Testis (tissue), 3 donors: ENCODE data around the gene NR2E3. TPM values are rescaled to one million over a fixed set of nuclear protein-coding genes. Genes with fewer than 3 reads are reported as not detected.

Source experiments
- DNase-seq: peaks from one replicate; pipeline ENCODE4 v3.0.0-alpha.2; 2019
- H3K27ac ChIP-seq, 2 donors: fragments of 200-600 bp; sonication (generic); one replicate each; pipeline ENCODE4 v1.5.1; 2019
- H3K27me3 ChIP-seq: fragments of 200-600 bp; sonication (generic); one replicate; pipeline ENCODE4 v1.5.1; 2019
- H3K36me3 ChIP-seq: fragments of 200-600 bp; sonication (generic); one replicate; pipeline ENCODE4 v1.5.1; 2017; ENCODE audit warnings: low read depth; ENCODE audit errors: missing control alignments
- H3K4me1 ChIP-seq: fragments of 200-600 bp; sonication (generic); one replicate; pipeline ENCODE4 v1.5.1; 2019
- H3K4me3 ChIP-seq, 2 donors: fragments of 200-600 bp; sonication (generic); one replicate each; pipeline ENCODE4 v1.5.1; 2017 to 2019
- H3K9me3 ChIP-seq: fragments of 200-600 bp; sonication (generic); one replicate; pipeline ENCODE4 v1.5.1; 2017
- POLR2A ChIP-seq: fragments of 450-650 bp; IDR thresholded peaks from one replicate; pipeline ENCODE4 v1.6.1; 2017; ENCODE audit warnings: antibody characterized with exemption, mild to moderate bottlenecking, moderate library complexity
- WGBS, 2 donors: methylation state at CpG; one replicate each; pipeline ENCODE4 v1.1.5; 2018; 5-methylcytosine and 5-hydroxymethylcytosine counted together
- intact Hi-C: fragments of 100-400 bp; cut with DNase I; formaldehyde crosslinking; loops from one replicate; pipeline ENCODE4 v1.15.1; 2023; ENCODE audit warnings: low total_unique reads
- polyA plus RNA-seq: library from polyadenylated mRNA; stranded (reverse); fragments of 350-450 nt; fragmentation: Illumina TruSeq; extraction: RNeasy Lipid Tissue Mini Kit (QIAGEN cat#74804); gene quantifications from one replicate; pipeline ENCODE4 v1.2.3, GENCODE V29; 2014; ENCODE audit warnings: low read depth, low replicate concordance; ENCODE audit not compliant: insufficient read depth
- total RNA-seq, 2 donors: library from RNA; depleted of rRNA; stranded (reverse); fragments of >200 nt; gene quantifications; one replicate each; pipeline ENCODE4 v1.2.3, GENCODE V29; 2016
- TF ChIP-seq, protein P1 (sequence below), 3 experiments: fragments of 450-650 bp in 2 of 3; fragments of 200-600 bp in 1 of 3; sonication (generic) in 1 of 3; IDR thresholded peaks; one replicate each; pipeline ENCODE4 v1.5.1; 2016 to 2019; ENCODE audit warnings: antibody characterized with exemption in 3 of 3, mild to moderate bottlenecking in 2 of 3, moderate library complexity in 1 of 3

The NR2E3 gene
- total and polyA plus RNA-seq, 3 donors from 2014 or later: 1.2 to 4.8 (median 4.3) TPM

DNA sequence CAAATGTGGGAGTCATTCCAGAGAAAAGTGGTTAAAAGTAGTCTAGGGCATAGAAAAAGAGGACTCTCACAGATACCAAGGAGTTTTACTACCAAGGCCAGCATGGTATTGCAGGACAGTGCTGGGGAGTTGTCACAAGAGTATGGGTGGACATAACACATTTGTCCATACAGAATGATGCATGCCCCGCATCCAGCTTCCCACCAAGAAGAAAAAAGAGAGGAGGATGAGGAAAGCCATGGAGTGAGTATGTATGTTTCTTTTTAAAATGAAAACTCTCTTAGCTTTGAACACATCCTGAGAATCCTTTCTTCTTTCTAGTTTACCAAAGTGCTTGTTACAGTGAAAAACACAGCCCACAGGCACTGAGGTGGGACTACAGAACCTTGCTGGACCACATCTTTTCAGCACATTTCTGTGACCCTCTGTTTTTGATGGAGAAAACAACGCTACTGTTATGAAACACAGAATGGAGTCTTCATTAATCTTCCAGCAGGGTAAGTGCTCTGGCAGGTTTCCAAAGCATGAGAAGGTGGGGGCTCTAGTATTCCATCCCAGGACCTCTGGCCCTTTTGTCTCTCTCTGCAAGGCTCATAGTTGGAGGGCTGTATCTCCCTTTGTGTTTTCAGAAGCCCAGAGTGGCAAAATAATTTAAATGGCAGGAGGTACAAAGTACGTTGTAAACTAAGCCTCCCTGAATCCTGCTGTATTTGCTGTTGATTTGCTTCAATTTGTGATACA is 12.7 kb downstream of the NR2E3 start:
- DNase-seq: no peak
- TF ChIP-seq POLR2A: no peak
- TF ChIP-seq, protein P1, sequence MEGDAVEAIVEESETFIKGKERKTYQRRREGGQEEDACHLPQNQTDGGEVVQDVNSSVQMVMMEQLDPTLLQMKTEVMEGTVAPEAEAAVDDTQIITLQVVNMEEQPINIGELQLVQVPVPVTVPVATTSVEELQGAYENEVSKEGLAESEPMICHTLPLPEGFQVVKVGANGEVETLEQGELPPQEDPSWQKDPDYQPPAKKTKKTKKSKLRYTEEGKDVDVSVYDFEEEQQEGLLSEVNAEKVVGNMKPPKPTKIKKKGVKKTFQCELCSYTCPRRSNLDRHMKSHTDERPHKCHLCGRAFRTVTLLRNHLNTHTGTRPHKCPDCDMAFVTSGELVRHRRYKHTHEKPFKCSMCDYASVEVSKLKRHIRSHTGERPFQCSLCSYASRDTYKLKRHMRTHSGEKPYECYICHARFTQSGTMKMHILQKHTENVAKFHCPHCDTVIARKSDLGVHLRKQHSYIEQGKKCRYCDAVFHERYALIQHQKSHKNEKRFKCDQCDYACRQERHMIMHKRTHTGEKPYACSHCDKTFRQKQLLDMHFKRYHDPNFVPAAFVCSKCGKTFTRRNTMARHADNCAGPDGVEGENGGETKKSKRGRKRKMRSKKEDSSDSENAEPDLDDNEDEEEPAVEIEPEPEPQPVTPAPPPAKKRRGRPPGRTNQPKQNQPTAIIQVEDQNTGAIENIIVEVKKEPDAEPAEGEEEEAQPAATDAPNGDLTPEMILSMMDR (IDR thresholded peaks at IDR 0.05): no peak
- WGBS, 2 donors: 87 to 90% methylated on average over 3 of the region's 3 CpGs
- H3K4me1 ChIP-seq: no peaks in the 10 kb centered on the region
- H3K27me3 ChIP-seq: no peaks in the 10 kb centered on the region
- no peak overlapping the region for H3K27ac ChIP-seq
- no peak overlapping the region for H3K4me3 ChIP-seq
- no peaks in the 10 kb centered on the region for H3K36me3 ChIP-seq
- intact Hi-C loops: no loop called here
- no peaks in the 10 kb centered on the region for H3K9me3 ChIP-seq

DNA sequence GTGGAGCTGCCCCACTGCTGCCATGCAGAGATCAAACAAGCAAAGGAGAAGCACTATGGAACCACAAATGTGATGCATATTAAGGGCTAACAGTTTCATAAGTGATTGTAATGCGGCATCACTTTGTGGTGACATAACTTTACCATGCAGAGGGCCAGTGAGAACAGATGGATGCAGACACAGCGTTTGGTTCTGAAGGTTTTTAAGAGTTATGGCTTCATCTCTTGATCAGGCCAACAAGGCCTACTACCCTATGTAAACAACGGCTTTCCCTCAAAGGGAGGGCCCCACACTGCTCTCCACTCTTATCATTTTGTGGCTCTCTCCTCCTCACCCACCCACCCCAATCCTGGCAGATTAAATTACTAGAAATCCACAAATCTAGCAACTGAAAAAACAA is 13.4 kb downstream of the NR2E3 start:
- intact Hi-C loops: no loop called here
- Histone ChIP-seq H3K27ac (no peak overlapping the region), H3K4me3 (no peak overlapping the region), H3K36me3 (no peaks in the 10 kb centered on the region), H3K9me3 (no peaks in the 10 kb centered on the region), H3K27me3 (no peaks in the 10 kb centered on the region), H3K4me1 (no peaks in the 10 kb centered on the region)
- TF ChIP-seq, protein P1 (IDR thresholded peaks at IDR 0.05): no peak
- no peak for TF ChIP-seq POLR2A
- DNase-seq: no peak
- WGBS, 2 donors: 65 to 68% methylated on average over 3 of the region's 3 CpGs

DNA sequence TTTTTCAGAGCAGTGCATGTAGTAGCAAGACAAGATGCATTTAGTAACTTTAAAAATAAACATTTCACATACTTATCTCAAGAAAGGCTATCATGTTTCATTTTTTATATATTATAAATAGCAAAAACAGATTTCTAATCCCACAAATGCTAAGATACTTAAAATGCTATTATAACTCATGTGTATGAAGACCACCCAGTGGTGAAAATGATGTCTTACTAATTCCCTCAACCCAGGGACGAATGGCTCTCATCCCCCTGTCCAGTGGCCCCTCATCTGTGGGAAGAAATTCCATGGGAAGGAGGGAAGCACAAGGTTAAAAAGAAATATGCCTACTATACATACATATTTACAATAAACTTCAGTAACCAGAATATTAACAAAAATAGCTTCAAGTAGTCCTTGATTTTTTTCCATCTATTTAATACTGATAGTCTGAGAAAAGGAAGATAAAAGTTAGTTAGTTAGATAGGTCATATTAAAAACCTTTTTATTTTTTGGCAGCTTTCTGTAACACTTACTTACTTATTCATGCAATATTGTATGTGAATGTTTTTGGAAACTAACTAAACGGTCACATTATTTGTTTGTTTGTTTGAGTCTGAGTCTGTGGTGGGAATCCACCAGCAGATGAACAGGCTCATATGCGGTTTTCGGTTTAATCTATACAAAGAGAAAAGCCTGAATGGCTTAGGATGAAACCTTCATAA is 14.8 kb downstream of the NR2E3 start:
- no peaks in the 10 kb centered on the region for H3K36me3 ChIP-seq
- no peaks in the 10 kb centered on the region for H3K27me3 ChIP-seq
- DNase-seq: no peak
- WGBS, 2 donors: 87 to 92% methylated on average over 4 of the region's 4 CpGs
- TF ChIP-seq, protein P1 (IDR thresholded peaks at IDR 0.05): no peak
- no peak for TF ChIP-seq POLR2A
- H3K4me1 ChIP-seq: no peaks in the 10 kb centered on the region
- no peak overlapping the region for H3K27ac ChIP-seq
- H3K4me3 ChIP-seq: no peak overlapping the region
- H3K9me3 ChIP-seq: no peaks in the 10 kb centered on the region
- intact Hi-C loops: no loop called here

DNA sequence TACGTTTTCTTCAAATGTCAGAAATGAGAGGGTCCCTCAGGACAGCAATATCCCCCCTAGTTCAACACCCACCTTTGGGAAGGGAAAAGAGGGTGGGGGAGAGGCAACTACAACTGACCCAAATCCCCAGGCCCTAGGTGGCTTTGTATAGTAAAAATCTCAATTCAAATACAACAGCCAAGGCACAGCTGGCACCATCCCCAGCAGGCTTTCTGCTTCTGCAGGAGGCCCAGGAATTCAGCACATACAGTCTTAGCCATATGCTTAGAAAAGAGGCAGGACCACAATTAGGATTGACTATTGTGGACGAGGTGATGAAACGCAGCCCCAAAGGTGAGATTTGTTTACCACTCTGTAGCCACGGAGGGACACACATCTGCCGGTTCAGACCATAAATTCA is 15.8 kb downstream of the NR2E3 start:
- WGBS, 2 donors: 90 to 93% methylated on average over 5 of the region's 5 CpGs
- intact Hi-C loops: no loop called here
- Histone ChIP-seq H3K36me3 (no peaks in the 10 kb centered on the region), H3K4me1 (no peaks in the 10 kb centered on the region), H3K9me3 (no peaks in the 10 kb centered on the region), H3K27ac (no peak overlapping the region), H3K4me3 (no peak overlapping the region), H3K27me3 (no peaks in the 10 kb centered on the region)
- no peak for DNase-seq
- TF ChIP-seq, protein P1 (IDR thresholded peaks at IDR 0.05): no peak
- TF ChIP-seq POLR2A: no peak
